CD4-positive, alpha-beta T cell treated with Interferon gamma for 1 hour (primary cell): ENCODE data around the gene UCMA.
A peak's percentile ranks its signal among the peaks of the same experiment; 100 is the strongest.
"Not testable (repeated sequence)": the region's sequence is repeated elsewhere in the genome, so short reads cannot be mapped to it uniquely, and the experiment has no call there.

Experiments
- DNase-seq: peaks from one replicate; pipeline ENCODE4 v3.0.0-alpha.2; 2020

Gene UCMA

GRCh38 chr10:13234172-13234571, at the start of gene UCMA:
Gene UCMA (minus strand): TSS chr10:13234374. CDS start chr10:13234258, 116 bp downstream.
- no peak for DNase-seq

GRCh38 chr10:13282348-13282747, 48.2 kb upstream of the UCMA start:
- DNase-seq = not testable (repeated sequence)

DNA sequence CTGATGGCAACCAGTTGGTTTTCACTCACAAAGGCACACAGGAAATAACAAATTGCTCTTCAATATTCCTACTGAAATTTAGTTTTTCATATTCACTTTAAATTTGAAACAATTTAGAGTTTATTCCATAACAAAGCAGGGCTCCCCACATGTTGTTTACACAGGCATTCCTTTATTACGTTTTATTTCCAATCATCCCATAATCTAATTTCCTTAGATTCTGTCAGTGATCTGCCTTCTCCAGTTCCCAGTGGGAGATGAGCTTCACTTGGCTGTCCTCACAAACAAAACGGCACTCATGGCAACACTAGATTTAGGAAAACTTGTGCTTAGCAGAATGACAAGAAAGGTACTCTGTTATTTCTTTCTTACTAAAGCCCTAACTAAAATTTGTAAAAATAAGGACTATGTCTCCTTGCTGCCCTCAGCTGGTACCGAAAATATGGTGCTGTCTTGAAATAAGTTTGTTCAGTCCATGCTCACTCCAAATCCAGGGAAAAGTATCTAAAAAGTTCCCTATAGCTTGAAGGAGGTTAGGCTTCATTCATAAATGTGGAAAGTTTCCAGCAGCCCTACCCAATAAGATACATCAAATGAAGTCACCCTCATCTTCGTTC, 42.7 kb upstream of the UCMA start:
- DNase-seq = no peak

DNA sequence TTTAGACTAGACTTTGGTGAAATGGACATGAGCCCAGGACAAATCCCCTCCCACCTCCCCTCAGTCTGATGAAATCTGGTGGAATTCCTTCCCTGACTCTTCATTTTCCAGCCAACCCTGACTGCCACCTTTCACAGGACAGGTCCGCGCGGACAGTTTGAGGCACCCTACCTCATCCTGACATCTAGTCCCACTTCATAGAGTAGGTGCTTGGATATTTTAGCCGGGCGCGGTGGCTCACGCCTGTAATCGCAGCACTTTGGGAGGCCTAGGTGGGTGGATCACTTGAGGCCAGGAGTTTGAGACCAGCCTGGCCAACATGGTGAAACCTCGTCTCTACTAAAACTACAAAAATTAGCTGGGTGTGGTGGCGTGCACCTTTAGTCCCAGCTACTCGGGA, 42.0 kb upstream of the UCMA start:
- not testable (repeated sequence) for DNase-seq

GRCh38 chr10:13272164-13272571, 38.0 kb upstream of the UCMA start:
- no peak for DNase-seq

DNA sequence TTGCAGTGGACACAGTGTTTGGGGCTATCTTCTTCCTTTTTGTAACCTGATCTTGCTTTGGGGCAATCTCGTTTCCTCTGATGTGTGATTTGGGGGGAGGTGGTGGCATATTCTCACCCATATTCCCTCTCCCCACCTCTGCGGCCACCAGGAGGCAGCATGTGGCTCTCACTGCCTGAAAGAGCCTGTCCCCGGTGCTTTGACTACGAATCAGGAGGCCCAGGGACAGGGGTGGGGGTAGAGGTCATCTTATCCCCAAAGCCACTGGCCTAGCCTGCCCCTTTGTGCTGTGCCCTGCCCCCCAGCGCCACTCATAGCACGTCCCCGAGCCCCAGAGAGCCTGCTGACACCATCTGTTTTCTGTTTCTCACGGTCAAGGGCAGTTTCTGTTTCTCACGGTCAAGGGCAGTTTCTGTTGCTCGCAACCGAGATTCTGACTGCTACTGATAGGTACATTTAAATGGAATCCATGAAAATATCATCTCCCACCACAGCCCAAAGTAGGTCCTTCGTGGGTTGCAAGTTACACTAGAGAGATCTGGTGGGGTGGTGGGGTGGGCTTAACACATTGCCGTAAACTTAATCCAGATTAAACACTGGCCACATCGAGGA, 37.5 kb upstream of the UCMA start:
- peak; percentile 51 for DNase-seq

DNA sequence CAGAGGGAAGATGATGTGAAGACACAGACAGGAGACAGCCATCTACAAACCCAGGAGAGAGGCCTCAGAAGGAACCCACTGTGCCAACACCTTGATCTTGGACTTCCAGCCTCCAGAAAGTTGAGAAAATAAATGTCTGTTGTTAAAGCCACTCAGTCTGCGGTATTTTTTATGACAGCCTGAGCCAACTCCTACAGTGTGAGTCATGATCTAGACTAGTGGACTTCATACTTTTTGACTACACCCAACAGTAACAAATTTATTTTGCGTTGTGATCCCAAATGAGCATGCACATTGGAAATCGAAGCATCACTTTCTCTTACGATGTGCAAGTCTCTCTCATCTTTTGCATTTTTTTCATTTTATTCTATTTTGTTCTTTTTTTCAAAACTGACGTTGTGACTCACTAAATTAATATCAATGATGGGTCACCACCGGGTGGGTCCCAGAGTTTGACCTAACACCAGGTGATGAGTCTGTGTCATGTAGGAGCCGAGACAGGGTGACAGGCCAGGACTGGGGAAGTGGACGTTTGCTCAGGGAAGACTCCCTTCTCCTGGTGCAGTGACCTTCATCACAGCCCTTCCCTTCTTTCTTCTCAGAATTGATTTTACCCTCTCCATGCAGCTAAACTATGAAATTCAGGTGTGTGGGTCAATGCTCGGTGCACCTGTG, 36.8 kb upstream of the UCMA start:
- no peak for DNase-seq

GRCh38 chr10:13268841-13269240, 34.7 kb upstream of the UCMA start:
- no peak for DNase-seq

DNA sequence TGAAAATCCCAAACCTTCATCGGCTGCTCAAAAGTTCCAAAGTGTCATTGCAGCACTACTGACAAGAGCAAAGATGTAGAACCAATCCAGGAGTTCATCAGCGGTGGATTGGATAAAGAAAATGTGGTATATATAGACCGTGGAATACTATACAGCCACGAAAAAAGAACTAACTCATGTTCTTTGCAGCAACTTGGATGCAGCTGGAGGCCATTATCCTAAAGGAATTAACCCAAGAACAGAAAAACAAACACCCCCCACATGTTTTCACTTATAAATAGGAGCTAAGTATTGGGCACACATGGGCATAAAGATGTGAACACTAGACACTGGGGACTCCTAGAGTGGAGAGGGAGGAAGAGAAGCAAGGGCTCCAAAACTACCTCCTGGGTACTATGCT, 34.1 kb upstream of the UCMA start:
- DNase-seq = no peak

GRCh38 chr10:13263591-13263990, 29.4 kb upstream of the UCMA start:
- DNase-seq = no peak

GRCh38 chr10:13262433-13262832, 28.3 kb upstream of the UCMA start:
- DNase-seq = no peak

DNA sequence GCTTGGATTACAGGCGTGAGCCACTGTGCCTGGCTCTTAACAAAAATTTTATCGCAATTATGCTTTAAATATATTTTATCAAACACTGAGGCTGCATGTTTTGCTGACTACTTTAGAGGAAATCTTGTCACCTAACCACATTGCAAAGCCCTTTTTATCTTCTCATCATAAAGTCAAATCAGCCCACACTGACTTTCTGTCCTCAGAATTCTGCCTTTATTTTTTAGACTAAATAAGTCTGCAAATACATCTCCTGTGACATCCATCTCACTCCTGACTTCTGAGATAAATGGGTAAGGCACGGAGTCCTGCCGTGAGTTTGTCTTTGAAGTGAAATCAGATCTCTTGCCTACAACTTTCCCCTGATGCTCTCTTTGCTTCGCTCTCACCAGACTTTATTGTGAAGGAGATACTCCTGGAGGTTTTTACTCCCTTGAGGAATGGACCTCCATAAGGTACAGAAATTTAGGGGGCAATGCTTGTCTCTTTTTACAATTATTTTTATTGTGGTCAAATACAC, 23.5 kb upstream of the UCMA start:
- DNase-seq = no peak

- DNase-seq = no peak
These were observed 22.5 kb upstream of the UCMA start for GRCh38 chr10:13256627-13257026.

- DNase-seq = no peak
These were observed 19.6 kb upstream of the UCMA start for GRCh38 chr10:13253726-13254125.

DNA sequence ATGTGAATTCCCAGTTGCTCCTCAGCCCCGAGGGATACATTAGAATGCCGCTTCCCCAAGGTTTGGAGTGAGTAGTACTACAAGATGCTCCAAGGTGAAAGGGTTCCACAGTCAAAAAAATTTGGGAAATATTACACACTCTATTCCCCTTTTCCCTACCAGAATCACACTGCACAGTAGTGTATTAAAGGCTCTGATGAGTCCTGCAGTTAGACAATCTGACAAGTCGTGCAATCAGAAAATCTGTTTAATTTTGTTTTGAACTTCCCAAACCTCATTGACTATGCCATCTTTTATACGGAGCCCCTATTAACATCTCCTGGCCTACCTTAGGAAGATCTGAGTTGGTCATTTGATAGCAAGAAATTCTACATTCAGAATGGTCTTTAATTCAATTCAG, 13.6 kb upstream of the UCMA start:
- DNase-seq = no peak

DNA sequence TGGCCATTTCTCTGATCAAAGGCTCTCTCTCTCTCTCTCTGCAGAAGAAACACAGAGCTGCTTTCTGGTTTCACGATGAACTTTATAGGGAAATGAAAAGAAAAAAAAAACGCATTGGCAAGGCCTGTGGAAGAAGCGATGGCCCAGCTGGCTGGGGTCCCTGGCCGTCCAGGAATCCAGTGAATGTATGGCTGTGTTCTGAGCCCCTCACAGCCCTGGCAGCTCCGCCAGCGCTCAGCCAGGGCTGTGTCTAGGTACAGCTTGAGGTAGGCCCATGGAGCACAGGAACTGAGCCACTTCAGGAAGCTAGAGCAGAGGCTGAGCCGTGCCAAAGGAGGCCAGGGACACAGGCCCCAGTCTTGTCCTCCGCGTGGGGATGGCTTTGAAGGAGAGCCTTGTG, 13.1 kb upstream of the UCMA start:
- no peak for DNase-seq

GRCh38 chr10:13242260-13242659, 8.1 kb upstream of the UCMA start:
- DNase-seq = not testable (repeated sequence)

- no peak for DNase-seq
These were observed 7.4 kb upstream of the UCMA start for GRCh38 chr10:13241613-13242012.

DNA sequence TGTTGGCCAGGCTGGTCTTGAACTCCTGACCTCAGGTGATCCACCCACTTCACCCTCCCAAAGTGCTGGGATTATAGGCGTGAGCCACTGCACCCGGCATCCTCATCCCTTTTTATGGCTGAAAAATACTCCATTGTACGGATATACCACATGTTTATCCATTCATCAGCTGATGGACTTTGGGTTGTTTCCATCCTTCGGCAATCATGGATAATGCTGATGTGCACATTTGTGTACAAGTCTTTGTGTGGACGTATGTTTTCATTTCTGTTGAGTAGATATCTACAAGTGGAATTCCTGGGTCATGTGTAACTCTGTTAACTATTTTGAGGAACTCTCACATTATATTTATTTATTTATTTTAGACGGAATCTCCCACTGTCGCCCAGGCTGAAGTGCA, 5.7 kb upstream of the UCMA start:
- no peak for DNase-seq

DNA sequence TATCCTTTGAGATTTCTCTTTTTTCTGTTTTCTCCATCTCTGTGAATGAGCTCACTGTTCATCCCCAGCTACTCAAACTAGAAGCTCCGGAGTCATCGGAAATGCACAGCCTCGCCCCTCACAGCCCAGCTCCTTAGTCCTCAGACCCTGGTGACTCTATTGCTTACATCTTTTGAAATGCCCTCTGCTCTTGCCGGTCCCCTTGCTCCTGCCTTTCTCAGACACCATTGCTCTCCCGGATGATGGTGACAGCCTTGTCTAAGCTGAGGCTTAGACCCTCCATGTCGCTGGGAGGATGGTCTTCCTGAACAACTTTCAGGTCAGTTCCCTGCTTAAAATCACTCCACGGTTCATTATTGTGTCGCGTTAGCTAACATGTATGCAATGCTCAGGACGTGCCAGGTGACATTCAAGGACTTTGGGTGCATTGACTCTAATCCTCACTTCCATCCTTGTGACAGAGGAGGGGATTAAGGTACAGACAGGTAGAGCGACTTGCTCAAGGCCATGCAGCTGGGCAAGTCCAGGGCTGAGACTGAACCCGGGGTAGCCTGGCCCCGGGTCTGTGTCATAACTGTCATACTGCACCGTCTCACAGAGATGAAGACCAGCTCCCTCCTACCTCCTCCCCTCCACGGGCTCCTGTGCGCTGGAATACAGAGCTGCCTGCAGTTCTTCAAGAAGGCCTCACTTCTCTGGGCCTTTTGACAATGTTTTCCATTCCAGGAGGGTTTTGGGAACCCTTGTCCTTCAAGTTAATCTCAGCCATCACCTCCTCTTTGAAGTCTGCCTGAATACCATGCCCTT, 4.3 kb upstream of the UCMA start:
- no peak for DNase-seq

DNA sequence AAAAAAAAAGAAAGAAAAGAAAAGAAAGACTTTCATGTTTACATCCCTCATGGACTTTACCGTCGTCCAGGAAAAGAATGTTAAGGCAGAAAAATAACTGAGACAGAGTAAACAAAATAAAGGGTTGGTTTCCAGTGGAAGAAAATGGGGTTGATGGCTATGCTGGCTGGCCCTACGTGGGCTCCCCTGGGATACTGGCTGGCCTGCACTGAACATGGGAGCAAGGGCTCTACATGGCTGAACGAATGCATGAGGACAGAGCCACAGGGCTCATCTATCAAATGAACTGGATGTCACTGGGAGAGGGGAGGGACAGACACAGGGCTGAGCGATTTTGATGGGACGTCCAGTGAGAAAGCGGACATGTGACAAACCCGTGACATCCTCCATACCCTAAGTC, 2.5 kb upstream of the UCMA start:
- DNase-seq = no peak

GRCh38 chr10:13234736-13235135, 562 bp upstream of the UCMA start:
- not testable (repeated sequence) for DNase-seq

DNA sequence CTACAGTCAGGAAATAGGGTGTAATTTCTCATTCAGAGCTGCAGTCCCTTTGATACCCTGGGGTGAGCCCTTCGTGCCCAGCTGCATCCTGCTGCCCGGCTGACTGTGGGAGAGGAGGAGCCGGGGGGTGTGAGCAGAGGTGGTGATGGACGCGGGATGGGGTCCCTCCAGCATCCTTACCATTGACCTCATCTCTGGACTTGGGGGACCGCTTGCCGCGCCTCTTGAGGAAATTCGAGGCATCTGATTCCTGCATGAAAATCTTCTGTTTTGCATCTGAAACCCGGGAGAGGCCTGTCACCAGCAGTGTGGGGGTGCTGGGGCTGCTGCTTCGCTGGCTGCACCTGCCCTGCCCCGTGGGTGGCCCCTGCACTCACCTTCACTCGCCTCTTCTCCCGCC, 816 bp downstream of the UCMA start:
- DNase-seq = no peak
